ENCODE data around the gene RPP14.

RPP14 gene

DNA sequence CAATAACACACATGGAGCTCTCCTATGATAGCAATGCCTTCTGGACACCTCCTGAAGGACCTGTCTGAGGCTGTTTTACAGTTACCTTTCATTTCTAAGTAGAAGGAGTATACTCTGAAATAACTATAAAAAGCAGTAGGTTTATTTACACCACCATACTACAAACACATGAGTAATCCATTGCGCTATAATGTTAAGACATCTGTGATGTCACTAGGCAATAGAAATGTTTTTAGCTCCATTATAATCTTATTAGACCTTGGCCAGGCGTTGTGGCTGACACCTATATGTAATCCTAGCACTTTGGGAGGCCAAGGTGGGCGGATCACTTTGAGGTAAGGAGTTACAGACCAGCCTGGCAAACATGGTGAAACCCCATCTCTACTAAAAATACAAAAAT is 51.4 kb downstream of the RPP14 start:
- H3K9me3 ChIP-seq (ENCODE audit: severe bottlenecking): no peaks in the 10 kb centered on the region
- H3K27me3 ChIP-seq (ENCODE audit: insufficient read depth, low read depth, severe bottlenecking): no peaks in the 10 kb centered on the region
- H3K4me3 ChIP-seq (ENCODE audit: low read depth, low read length): no peak overlapping the region
- DNase-seq: no peak
- TF ChIP-seq CTCF (IDR thresholded peaks at IDR 0.05; ENCODE audit: low read depth, low read length): no peak
- no peaks in the 10 kb centered on the region for H3K36me3 ChIP-seq
- H3K27ac ChIP-seq: no peak overlapping the region

GRCh38 chr3:58358092-58358491 is 52.0 kb downstream of the RPP14 start:
- TF ChIP-seq CTCF (IDR thresholded peaks at IDR 0.05; ENCODE audit: low read depth, low read length): no peak
- Histone ChIP-seq H3K27me3 (ENCODE audit: insufficient read depth, low read depth, severe bottlenecking) (no peaks in the 10 kb centered on the region), H3K36me3 (no peaks in the 10 kb centered on the region), H3K27ac (no peak overlapping the region), H3K4me3 (ENCODE audit: low read depth, low read length) (no peak overlapping the region), H3K9me3 (ENCODE audit: severe bottlenecking) (no peaks in the 10 kb centered on the region)
- DNase-seq: no peak

GRCh38 chr3:58358808-58359207 is 52.8 kb downstream of the RPP14 start:
- H3K4me3 ChIP-seq (ENCODE audit: low read depth, low read length): no peak overlapping the region
- H3K27ac ChIP-seq: no peak overlapping the region
- no peak for TF ChIP-seq CTCF (IDR thresholded peaks at IDR 0.05; ENCODE audit: low read depth, low read length)
- H3K27me3 ChIP-seq (ENCODE audit: insufficient read depth, low read depth, severe bottlenecking): no peaks in the 10 kb centered on the region
- H3K9me3 ChIP-seq (ENCODE audit: severe bottlenecking): no peaks in the 10 kb centered on the region
- no peak for DNase-seq
- no peaks in the 10 kb centered on the region for H3K36me3 ChIP-seq

- H3K27me3 ChIP-seq (ENCODE audit: insufficient read depth, low read depth, severe bottlenecking): no peaks in the 10 kb centered on the region
- H3K4me3 ChIP-seq (ENCODE audit: low read depth, low read length): no peak overlapping the region
- no peak for TF ChIP-seq CTCF (IDR thresholded peaks at IDR 0.05; ENCODE audit: low read depth, low read length)
- H3K36me3 ChIP-seq: no peaks in the 10 kb centered on the region
- H3K27ac ChIP-seq: no peak overlapping the region
- no peaks in the 10 kb centered on the region for H3K9me3 ChIP-seq (ENCODE audit: severe bottlenecking)
- no peak for DNase-seq
Observed at GRCh38 chr3:58359621-58360020, 53.6 kb downstream of the RPP14 start.

GRCh38 chr3:58361866-58362265 is 55.8 kb downstream of the RPP14 start:
- TF ChIP-seq CTCF (IDR thresholded peaks at IDR 0.05; ENCODE audit: low read depth, low read length): no peak
- Histone ChIP-seq H3K27me3 (ENCODE audit: insufficient read depth, low read depth, severe bottlenecking) (no peaks in the 10 kb centered on the region), H3K4me3 (ENCODE audit: low read depth, low read length) (no peak overlapping the region), H3K36me3 (no peaks in the 10 kb centered on the region), H3K27ac (no peak overlapping the region), H3K9me3 (ENCODE audit: severe bottlenecking) (no peaks in the 10 kb centered on the region)
- DNase-seq: no peak

DNA sequence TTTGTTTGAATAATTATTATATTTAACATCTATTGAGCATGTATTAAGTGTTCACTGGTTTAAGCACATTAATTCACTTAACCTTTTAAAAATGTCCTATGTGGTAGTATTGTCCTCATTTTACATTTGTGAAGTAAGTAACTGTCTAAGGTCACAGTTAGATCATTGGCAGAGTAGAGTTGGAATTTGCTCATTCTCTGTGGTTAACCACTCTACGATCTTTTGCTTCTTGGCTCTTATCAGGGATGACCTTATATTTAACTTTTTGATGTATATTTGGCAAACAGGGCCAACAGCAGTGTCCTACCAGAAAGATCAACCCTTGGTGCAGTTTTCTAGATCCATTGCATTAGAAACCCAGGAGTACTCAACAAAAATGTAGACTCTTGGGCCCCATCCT is 60.7 kb downstream of the RPP14 start:
- Histone ChIP-seq H3K27me3 (ENCODE audit: insufficient read depth, low read depth, severe bottlenecking) (no peaks in the 10 kb centered on the region), H3K9me3 (ENCODE audit: severe bottlenecking) (no peaks in the 10 kb centered on the region), H3K4me3 (ENCODE audit: low read depth, low read length) (no peak overlapping the region), H3K27ac (no peak overlapping the region), H3K36me3 (no peaks in the 10 kb centered on the region)
- TF ChIP-seq CTCF (IDR thresholded peaks at IDR 0.05; ENCODE audit: low read depth, low read length): no peak
- DNase-seq: no peak

All from WERI-Rb-1 (cell line).